HG03520 (cell line): ENCODE data around the gene PRKCQ.

ENCODE experiments used
- ATAC-seq: cut with Tn5 transposase; IDR thresholded peaks from one replicate; pipeline ENCODE4 v1.9.1; 2021; ENCODE audit warnings: mild to moderate bottlenecking, moderate library complexity; ENCODE audit not compliant: unreplicated experiment

PRKCQ gene

GRCh38 chr10:6579904-6580278, at the start of gene PRKCQ:
PRKCQ (minus strand) TSS chr10:6580276; CDS start chr10:6515135, 65,141 bp downstream.
- ATAC-seq: peak; percentile 13

- no peak for ATAC-seq
Measured at GRCh38 chr10:6625428-6625827, 45.4 kb upstream of the PRKCQ start.

DNA sequence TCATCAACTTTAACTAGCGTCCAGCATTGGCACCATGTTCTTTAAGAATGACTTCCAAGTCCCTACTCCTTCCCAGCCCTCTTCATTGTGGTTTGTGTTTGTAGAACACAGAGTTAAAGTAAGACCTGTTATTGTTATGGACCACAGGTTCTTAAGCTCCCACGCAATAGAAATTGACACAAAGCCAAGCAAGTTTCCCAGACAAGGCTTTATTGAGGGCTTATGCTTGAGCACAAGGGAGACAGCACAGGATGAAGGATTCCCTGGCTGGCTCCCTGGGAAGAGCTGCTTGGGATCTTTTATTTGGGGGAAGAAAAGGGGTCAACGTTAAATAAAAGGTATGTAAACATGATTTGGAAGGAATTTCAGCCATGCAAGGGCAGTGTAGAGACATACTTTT, 44.3 kb upstream of the PRKCQ start:
- ATAC-seq: no peak

DNA sequence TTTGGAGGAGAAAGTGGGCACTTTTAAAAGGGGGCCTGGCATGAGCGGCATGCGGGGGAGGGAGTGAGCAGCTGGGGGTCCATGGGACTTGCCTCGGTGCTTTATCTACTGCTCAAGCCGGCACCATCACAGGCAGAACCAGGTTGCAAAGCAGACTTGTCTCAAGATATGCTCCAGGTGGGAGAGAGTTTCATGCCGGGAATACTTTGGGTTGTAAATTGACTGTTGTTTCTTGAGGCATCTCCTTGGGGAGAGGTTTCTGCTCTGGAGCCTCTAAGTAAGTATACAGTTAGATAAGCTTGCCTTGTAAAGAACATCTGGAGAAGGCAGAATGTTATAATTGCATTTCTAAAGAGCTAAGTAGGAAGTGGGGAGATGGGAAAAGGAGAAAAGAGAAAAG, 42.8 kb upstream of the PRKCQ start:
- ATAC-seq: no peak

DNA sequence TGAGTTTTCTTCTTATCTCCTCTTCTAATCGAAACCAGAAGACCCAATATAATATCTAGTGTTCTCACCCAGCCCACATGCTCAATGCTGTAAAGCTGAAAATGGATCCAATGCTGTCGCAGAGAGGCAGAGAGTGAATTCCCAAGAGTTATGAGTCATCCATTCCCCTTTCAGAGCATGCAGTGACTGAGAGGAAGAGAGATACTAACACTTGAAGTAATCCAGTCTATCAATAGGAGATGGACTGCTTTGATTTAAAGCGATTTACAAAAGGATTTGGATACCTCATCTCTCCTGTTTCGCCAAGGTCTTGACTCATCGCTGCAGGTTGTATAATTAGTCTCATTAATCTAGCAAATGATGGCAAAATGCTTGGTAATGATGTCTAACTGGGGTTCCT, 41.5 kb upstream of the PRKCQ start:
- no peak for ATAC-seq

DNA sequence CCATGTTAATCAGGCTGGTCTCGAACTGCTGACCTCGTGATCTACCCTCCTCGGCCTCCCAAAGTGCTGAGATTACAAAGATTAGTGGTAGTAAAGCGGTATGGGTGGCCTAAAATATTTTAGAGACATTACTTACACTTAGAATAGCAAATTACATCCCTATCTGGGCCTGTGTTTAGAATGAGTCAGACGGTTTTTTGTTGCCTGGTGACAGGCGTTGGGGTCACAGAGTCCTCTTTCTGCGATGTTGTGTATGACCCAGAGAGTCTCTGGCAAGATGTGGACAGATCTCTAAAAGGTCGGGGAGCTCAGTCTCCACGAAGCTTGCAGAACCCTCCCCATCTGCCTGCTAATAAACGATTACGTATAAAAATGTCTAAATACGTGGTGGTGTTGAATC, 39.6 kb upstream of the PRKCQ start:
- no peak for ATAC-seq

DNA sequence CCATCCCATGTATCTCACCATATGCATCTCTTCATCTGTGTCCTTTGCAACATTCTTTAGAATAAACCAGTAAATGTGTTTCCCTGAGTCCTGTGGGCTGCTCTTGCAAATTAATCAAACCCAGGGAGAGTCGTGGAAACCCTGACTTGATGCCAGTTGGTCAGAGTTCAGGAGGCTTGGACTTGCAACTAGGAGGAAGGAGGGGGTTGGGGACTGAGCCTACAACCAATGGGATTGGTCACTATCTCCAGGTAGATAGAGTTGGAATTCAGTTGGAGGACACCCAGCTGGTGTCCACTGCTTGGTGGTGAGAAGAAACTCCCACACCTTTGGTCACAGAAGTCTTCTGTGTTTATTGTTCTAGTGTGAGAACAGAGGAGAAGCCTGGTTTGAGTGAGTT, 38.3 kb upstream of the PRKCQ start:
- ATAC-seq: no peak

DNA sequence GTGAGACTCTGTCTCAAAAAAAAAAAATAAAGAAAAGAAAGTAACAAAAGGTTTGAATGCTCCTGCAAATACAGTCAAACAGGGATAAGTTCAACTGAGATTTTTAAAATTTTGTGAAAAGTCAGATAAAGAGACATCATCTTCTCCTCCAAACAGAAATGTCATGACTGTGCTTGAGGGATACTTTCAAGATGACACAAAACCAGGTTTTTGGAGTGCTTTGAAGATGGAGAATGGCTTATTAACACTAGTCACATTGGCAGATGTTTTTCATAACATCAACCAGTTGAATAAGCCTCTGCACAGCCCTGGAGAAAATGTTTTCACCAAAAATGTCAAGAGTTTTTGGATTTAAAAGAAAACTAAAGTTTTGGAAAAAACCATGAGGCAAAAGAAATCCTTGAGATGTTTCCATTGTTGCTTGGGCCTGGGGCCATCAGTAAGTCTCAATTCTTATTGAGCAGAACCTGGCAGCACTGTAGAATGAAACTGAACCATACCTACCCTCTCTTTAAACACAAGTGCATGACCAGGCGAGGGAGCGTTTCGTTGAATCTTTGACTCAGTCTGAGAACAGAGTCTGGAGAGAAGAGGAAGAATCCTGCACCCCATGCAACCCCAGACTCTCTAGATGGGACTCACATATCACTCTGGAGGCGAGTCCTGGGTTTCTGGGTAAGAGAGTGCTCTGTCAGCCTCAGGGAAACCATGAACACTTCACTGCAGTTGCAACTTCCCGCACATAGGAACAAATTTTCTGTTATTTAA, 37.4 kb upstream of the PRKCQ start:
- ATAC-seq: no peak

GRCh38 chr10:6615971-6616370, 35.9 kb upstream of the PRKCQ start:
- ATAC-seq: no peak

GRCh38 chr10:6612371-6612770, 32.3 kb upstream of the PRKCQ start:
- no peak for ATAC-seq

DNA sequence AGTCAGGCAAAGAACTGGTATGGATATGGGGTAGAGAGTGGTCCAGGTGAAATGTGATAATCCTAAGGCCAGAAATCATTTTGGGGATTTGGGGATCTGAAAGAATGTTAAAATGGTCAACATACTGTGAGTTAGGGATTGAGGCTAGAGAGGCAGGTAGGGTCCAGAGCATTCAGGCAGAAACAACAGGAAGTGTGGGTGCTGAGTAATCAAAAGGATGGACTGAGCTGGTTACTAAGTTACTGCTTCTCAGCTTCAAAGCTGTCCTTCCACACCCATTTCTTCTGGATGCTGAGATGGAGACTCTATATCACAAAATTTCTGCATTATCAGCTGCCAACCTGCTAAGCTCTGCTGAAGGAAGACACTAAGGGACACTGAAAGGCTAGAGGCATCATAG, 30.6 kb upstream of the PRKCQ start:
- no peak for ATAC-seq

DNA sequence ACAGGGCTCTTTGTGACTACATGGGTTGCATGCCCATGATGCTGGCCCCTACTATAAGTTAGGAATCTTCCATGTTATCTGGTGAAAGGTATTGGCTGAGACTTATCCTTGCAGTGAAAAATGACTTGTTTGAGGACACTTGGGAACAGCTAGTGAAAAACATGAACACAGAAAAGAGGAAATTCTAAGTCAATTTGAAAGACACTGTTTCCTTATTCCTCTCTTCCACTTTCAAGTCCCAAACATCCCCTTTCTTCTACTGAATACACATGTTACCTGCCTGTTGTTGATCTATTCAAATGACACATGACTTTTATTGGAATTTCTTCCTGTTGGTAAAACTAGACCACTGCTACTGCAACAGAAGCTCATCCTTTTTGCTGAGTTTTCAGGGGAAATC, 29.5 kb upstream of the PRKCQ start:
- no peak for ATAC-seq

- no peak for ATAC-seq
Measured at GRCh38 chr10:6607778-6608177, 27.7 kb upstream of the PRKCQ start.

DNA sequence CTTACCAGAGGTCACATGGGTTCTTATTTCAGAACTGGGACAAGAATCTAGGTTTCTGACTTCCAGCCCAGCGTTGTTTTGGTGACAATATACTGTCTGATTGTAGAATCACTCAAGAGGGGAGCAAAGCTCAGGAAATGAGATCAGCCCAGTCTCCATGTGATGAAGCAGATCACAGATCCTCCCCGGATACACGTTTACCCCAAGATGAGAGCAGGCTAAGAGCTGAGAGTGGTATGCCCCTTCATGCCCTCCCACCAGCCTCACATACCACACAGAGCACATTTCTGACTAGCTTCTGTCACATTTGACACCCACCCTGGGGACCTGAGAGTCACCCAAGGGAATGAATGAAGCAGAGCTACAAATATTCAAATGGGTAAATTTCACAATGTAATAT, 27.1 kb upstream of the PRKCQ start:
- ATAC-seq: no peak

- no peak for ATAC-seq
Measured at GRCh38 chr10:6603142-6604125, 23.4 kb upstream of the PRKCQ start.

DNA sequence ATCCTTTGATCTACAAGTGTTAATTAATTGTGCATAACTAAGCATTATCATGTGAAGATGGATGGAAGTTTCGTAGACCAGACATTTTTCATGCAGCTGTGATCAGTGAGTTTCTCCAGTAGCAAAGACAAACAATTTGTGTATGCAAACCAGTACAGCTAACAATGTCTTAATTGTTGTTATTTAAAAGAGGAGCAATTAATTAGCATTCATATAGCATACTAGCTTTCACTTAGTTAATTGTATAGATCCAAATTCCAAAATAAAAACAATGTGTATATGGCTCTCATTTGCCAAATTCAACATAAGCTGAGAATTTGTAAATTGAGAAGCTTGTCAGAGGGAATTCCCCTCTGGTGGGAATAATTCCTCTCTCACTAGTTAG, 22.6 kb upstream of the PRKCQ start:
- ATAC-seq: no peak

GRCh38 chr10:6602026-6602699, 22.1 kb upstream of the PRKCQ start:
- ATAC-seq: no peak

DNA sequence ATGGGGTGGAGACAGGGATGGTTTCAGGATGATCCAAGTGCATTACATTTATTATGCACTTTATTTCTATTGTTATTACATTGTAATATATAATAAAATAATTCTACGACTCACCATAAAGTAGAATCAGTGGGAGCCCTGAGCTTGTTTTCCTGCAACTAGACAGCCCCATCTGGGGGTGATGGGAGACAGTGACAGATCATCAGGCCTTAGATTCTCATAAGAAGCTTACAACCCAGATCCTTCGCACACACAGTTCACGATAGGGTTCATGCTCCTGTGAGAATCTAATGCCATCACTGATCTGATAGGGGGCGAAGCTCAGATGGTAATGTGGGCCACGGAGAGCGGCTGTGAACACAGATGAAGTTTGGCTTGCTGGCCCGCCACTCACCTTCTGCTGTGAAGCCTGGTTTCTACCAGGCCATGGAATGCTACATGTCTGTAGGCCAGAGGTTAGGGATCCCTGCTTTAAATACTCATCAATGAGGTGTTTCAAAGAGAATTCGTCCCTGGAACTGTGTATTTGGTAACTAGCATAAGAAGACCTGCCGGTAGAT, 21.2 kb upstream of the PRKCQ start:
- ATAC-seq: no peak

- no peak for ATAC-seq
Measured at GRCh38 chr10:6600224-6600987, 20.3 kb upstream of the PRKCQ start.

DNA sequence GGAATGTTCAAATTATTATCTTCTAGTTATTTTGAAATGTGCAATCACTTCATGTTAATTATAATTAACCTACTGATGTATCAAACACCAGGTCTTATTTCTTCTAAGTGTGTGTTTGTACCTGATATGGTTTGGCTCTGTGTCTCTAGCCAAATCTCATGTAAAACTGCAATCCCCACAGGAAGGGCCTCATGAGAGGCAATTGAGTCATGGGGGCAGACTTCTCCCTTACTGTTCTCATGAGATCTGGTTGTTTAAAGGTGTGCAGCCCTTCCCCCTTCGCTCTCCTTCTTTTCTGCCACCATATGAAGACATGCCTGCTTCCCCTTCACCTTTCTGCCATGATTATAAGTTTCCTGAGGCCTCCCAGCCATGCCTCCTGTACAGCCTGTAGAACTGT, 18.6 kb upstream of the PRKCQ start:
- ATAC-seq: no peak
